HG03135 (cell line): ENCODE data around the gene LMBR1.
"Not testable (repeated sequence)": the region's sequence is repeated elsewhere in the genome, so short reads cannot be mapped to it uniquely, and the experiment has no call there.

Experiments
- ATAC-seq: cut with Tn5 transposase; IDR thresholded peaks from one replicate; pipeline ENCODE4 v1.9.1; 2021; ENCODE audit warnings: mild to moderate bottlenecking, moderate library complexity; ENCODE audit not compliant: unreplicated experiment

Gene LMBR1

DNA sequence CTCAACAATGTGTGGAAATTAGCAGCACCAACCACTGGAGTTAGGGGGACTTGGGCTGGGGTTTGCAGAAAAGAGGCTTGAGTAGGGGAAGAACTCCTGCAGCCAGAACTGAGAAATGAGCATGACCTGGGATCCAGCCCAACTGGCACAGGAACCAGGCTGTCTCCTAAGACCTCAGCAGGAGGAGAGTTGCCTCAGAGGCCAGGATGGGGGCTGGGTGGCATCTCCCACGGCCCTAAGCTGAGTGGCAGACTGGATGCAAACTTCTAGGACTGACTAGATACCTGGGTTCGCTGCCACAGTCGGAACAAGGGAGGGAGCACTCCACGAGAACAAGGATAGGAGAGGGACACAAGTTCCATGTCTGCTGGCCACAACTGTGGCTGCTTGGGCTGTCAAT lies 189.8 kb downstream of the LMBR1 start:
- ATAC-seq = no peak

DNA sequence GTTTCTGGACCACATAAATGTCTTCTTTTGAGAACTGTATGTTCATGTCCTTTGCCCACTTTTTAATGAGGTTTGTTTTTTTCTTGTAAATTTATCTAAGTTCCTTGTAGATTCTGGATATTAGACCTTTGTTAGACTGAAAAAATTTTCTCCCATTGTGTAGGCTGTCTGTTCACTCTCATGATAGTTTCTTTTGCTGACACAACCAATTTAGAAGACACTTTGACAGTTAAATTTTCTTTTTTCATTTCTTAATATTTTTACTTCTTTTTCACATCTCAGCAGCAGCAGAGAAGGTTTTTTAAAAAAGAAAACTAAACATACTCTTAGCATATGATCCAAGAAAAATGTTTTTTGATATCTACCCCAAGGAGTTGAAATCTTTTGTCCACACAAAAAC lies 190.6 kb downstream of the LMBR1 start:
- ATAC-seq = no peak

DNA sequence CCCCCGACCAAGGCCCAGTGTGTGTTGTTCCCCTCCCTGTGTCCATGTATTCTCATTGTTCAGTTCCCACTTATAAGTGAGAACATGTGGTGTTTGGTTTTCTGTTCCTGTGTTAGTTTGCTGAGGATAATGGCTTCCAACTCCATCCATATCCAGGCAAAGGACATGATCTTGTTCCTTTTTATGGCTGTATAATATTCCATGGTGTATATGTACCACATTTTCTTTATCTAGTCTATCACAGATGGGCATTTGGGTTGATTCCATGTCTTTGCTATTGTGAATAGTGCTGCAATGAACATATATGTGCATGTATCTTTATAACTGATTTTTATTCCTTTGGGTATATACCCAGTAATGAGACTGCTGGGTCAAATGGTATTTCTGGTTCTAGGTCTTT lies 191.2 kb downstream of the LMBR1 start:
- not testable (repeated sequence) for ATAC-seq

DNA sequence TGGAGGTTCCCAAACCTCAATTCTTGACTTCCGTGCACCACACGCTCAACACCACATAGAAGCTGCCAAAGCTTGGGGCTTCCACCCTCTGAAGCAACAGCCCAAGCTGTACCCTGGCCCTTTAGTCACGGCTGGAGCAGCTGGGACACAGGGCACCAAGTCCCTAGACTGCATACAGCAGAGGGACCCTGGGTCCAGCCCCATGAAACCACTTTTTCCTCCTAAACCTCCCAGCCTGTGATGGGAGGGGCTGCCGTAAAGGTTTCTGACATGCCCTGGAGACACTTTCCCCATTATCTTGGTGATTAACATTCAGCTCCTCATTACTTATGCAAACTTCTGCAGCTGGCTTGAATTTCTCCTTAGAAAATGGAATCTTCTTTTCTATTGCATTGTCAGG lies 194.5 kb downstream of the LMBR1 start:
- ATAC-seq = not testable (repeated sequence)

DNA sequence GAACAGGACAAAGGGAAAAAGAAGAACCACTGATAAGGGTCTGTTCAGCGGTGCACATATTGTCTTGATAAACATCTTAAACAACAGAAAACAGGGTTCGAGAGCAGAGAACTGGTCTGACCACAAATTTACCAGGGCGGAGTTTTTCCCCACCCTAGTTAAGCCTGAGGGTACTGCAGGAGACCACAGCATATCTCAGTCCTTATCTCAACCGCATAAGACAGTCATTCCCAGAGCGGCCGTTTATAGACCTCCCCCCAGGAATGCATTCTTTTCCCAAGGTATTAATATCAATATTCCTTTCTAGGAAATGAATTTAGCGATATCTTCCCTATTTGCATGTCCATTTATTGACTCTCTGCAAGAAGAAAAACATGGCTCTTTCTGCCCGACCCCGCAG lies 195.7 kb downstream of the LMBR1 start:
- not testable (repeated sequence) for ATAC-seq

DNA sequence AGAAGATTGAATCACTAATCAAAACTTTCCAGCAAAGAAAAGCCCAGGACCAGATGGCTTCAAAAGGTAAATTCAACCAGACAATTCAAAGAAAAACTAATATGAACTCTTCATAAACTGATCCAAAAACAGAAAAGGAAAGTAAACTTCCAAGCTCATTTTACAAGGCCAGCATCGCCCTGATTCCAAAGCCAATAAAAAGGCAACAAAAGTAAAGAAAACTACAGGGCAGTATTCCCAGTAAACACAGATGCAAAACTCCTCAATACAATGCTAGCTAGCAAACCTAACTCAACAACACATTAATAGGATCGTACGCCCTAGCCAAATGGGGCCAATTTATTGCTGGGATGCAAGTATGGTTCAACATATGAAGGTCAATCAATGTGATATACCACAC lies 199.4 kb downstream of the LMBR1 start:
- no peak for ATAC-seq

DNA sequence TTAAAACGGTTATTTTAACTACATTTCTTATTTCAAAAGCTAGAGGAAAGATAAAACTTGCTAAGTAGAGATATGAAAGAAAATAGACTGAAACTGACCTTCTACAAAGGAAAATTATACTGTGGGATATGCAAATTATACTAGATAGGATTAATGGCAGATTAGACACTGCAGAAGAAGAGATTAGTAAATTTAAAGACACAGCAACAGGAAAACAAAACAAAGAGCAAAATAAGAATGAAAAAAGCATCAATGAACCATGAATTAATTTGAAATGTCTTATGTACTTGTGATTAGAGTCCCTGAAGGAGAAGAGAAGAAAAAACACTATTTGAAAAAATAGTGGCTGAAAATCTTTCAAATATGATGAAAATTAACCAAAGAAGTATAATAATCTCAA lies 200.1 kb downstream of the LMBR1 start:
- ATAC-seq = no peak

DNA sequence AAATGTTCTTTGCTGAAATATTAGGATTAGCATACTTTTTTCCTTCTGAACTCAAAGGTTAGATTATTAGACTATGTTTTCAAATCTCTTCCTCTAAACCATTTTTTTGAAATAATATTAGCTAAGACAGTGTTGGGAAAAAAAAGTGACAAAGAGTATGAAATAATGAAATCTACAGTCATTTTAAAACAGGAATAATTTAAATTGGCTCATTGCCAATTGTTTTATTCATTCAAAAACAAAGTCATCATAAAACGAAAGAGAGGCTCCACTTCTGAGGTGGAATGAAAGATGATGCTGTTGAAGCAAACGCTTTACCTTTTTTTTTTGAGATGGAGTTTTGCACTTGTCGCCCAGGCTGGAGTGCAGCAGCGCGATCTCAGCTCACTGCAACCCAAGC lies 201.2 kb downstream of the LMBR1 start:
- no peak for ATAC-seq

DNA sequence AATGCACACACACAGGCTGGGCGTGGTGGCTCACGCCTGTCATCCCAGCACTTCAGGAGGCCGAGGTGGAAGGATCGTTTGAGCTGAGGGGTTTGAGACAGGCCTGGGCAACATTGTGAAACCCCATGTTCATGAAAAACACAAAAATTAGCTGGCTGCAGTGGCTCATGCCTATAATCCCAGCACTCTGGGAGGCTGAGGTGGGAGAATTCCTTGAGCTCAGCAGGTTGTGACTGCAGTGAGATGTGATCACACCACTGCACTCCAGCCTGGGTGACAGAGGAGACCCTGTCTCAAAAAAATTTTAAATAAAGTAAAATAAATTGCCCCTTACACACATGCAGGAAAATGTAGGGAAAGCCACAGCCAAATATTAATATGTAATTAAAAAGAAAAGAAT lies 208.3 kb downstream of the LMBR1 start:
- ATAC-seq = no peak

DNA sequence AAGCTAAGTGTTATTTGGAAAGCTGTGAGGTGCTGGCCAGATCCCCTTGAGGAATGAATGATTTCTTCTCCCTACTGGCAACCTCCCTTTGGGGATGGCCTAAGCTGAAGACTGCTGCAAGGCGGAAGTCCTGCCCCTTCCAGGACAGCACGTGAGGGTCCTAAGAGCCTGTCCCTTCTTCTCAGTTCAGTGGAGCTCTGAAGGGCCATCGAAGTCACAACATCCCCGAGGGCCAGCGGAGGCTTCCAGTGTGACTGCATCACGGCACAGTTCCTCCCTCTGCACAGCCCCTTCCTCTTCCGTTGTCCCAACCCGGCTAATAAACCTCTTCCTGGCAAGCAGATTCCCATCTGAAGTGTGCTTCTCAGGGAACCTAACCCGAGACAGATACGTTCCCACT lies 208.7 kb downstream of the LMBR1 start:
- ATAC-seq = no peak

DNA sequence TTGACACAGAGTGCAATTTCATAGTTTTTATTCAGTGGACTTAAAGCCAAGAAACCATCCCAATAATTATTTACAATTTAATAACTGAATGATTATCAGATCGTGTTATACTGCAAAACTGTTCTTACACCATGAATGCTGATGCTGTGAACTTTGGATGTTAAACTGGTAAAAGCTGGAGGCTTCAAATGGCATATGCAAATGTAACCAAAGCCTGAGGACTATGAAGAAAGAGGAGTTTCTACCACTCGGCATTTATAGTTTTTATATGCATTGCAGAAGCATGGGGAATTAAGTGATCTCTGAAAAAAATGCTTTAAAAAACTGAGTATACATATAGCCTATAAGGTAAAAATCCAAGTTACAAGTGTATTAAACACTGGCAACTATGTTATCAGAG lies 210.1 kb downstream of the LMBR1 start:
- no peak for ATAC-seq

DNA sequence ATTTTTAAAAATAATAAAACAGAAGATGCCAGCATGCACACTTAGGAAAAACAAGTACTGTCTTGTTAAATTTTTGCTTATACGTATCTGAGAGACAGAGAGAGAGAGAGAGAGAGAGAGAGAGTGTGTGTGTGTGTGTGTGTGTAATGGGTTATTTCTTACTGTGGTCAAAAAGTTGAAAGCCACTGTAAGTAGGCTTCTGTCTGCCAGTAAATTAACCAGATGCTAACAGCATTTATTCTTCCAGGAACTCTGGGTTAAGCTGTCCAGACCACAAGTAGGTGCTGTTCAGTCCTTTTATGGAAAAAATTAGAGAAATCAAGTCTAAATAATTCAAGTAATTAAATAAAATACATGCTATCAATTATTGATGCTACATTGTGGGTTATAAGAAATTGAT lies 212.7 kb downstream of the LMBR1 start:
- ATAC-seq = no peak

DNA sequence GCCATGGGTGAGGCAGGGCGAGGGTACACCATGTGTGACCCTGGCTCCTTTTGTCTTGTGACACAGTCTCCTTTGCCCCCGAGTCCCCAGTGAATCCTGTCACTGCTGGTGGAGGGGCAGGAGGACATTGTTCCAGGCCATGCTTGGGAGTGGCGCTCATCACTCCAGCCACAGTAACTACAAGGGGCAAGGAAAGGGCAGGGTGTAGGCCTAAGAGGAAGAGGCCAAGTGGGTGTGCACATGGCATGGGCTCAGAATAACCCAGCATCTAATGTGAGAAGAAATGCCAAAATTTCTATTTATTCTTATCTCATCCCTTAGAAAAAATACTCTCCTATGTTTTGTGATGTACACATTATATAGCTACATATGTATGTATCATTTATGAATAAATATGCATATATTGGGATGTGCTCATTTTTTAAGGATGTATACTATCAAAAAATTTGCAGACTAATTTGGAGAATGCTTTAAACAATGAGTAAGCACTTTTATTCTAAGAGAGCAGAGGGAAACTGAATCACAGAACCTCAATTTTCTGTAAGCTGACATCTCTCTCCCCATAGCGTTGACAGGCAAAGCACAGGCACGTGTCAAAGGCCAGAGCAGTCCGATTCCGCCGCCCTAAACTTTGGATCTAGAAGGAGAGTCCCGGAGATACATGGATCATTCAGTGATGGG lies 215.5 kb downstream of the LMBR1 start:
- ATAC-seq = no peak

DNA sequence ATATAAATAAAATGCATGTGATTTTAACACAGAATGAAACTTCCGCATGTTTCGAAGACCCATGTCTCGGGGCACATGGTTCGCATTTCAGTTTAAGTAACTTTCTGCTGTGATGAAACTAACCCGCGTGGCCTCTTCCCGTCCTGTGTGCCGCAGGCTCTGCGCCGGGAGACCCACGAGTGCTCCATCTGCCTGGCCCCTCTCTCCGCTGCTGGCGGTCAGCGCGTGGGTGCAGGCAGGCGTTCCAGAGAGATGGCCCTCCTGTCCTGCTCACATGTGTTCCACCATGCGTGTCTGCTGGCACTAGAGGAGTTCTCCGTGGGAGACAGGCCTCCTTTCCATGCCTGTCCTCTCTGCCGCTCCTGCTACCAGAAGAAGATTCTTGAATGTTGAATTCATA lies 216.7 kb downstream of the LMBR1 start:
- no peak for ATAC-seq

DNA sequence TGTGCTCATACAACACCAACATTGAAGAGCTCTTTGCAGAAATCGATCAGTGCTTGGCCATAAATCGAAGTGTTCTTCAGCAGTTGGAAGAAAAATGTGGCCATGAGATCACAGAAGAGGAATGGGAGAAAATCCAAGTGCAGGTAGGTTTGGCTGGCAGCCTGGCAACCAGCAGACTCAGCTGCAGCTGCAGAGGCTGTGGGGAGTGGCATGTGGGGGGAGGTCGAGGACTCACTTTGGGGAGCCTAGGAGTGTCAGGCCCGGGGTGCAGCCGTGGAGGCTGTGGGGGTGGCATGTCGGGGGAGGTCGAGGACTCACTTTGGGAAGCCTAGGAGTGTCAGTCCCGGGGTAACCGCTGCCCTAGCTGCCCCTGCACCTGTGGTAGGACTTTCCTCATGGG lies 217.3 kb downstream of the LMBR1 start:
- ATAC-seq = no peak

DNA sequence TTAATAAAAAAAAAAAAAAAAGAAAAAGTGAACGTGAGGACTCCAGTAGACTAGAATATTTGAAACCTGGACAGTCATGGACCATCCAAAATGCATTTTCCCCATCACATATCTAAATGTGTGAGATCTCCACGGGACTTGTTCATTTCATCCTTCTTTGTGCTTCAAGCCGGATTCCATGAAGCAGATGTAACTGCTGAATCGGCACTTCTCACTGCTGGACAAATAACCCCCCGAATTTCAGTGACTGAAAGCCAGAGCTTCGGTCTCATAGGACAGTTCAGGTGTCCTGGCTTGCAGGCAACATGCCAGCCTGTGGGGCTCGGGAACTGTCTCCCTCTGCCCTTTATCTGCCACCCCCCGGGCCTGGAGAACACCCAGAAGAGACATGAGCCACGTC lies 219.1 kb downstream of the LMBR1 start:
- ATAC-seq = no peak

DNA sequence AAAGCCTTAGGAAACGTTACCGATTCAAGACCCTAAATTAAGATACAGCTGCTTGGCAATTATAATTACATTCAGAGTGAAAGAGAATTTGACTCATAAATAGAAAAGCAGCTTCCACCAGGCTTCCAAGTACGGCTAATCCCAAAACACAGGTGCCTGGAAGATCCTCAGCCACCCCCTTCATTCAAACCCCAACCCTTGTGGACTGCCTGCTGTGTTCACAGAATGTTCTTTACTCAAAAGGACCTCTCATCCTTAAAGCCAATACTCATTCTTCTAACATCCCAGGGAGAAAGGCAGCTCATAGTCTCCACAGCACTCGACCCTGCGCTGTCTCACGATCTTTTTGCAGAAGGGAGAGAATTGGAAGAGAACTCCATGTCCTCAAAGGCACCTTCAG lies 219.5 kb downstream of the LMBR1 start:
- no peak for ATAC-seq

DNA sequence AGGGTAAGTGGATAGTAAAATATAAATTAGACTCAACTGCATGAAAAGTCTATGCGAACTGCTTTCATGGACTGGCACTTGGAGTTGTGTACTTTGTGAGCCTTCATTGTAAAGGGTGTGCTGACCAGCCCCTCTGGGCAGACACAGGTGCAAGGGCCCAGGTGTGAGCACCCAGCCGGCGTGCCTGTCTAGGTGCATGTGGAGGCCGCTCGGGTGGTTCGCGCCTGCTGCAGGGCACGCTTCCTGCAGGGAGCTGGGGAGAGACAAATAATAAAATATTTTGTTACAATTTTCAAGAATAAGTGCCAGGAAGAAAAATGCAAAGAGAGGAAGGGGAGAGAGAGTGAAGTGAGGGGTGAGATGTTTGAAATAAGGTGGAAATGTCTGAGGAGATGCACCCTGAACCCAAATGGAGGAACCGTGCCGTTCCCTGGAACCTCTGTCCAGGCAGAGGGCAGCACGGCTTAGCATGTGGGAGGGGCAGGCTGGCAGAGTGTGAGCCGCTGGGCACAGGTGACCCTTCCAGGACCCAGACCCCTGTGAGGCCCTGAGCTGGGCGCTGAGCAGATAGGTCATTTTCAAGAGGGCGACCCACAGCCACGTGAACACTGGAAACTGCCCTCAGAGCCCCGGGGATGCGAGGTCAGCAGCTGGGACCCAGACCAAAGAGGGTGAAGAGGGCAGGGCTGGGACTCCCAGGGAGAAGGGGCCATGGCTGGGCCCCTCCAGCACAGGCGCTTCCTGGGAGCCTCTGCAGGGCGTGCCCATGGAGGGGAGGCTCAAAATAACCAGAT lies 223.8 kb downstream of the LMBR1 start:
- no peak for ATAC-seq

DNA sequence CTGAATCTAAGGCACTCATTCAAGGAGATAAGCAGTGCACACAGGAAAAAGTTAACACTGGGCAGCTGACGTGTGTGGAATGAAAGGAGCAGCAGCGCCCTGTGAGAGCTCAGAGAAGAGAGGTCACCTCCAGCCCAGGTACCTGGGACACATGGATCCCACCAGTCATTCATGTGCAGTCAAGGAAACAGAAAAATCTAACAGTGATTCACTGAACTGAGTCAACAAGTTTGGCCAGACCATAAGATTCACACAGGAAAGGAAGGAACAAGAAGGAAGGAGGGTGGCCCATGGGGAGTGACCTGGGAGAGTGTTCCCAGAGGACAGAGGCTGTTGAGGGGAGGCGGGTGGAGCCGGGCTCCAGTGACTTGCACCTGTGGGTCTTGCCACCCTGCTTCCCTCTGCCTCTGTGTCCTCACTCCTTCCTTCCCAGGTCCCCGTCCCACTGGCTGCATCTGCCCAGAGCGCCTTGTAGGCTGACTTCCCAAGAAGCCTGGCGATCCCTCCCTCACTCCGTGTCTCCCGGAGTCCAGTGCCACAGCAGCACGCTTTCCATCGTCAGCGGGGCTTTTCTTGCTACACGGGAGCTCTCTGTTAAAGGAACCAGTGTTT lies 224.7 kb downstream of the LMBR1 start:
- ATAC-seq = no peak

DNA sequence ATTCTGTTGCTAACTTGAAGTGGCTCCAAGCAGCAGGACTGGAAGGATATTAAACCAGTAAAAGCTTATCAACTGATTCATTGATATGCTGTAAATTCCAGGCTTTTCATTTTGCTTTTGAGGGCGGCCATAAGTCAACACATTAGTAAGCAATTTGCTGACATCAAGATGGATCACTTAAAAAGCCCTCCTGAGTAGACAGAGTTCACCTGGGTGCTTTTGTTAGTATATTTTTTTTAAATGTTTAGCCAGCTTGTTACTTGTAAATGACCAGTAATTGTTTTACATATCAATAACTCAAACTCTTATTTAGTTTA lies 225.9 kb downstream of the LMBR1 start:
- no peak for ATAC-seq

DNA sequence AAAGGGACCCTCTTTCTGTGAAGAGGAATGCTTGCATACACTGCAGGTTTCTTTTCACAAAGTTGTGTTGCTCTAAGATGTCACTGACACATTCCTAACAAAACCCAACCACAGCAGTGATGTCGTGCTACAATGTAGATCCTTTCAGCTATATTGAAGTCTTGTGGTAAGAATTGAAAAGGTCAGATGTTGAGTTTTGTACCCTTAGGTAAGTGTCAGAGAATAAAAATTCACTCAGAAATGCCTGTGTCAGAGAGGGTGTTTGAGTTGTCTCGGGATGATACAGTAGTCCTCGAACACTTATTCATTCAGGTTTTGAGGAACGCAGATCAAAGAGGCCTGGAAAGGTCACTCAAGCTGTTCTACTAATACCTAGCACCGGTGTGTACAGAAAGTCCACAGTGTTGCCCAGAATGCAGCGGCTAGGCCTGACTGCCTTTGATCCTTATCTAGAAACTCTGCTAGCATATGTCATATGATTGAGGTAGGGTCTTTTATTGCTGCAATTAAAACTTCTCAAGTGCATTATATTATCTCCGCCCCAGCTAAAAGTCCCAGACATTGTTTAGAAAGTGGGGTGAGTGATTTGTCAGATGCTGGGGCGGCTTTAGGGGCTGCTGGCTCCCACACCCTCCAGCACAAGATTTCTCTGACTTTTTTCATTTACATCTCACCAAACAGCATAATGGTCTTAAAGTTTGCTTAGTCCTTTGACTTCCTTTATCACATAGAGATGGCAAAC lies 226.4 kb downstream of the LMBR1 start:
- no peak for ATAC-seq

DNA sequence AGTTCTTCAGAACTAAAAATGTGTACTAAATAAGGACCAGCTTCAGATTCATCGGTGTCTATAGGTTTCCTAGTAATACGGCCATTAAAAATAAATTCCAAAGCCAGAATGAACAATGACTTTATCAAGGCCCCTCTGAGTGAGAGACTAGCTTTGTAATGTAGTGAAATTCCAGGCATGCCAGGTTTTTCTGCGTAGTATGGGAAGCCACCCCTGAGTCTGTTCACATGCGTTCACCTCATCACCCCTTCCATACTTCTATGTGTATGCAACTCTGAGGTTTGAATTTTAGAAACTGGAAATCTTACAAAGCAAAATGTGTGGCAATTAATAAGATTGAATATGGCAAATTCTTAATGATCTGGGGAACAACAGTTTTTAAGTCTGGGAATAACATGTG lies 227.9 kb downstream of the LMBR1 start:
- ATAC-seq = no peak
